ENCODE results near the gene APOO.

Gene APOO

GRCh38 chrX:23805389-23805788 is 102.3 kb downstream of the APOO start:
- TF ChIP-seq ZFX (IDR thresholded peaks at IDR 0.05; ENCODE audit: borderline replicate concordance) (no peak), CTCF (IDR thresholded peaks at IDR 0.05) (no peak)
- H3K27ac ChIP-seq = no peak overlapping the region

GRCh38 chrX:23804578-23804977 is 103.2 kb downstream of the APOO start:
- no peak for TF ChIP-seq ZFX (IDR thresholded peaks at IDR 0.05; ENCODE audit: borderline replicate concordance)
- no peak for TF ChIP-seq CTCF (IDR thresholded peaks at IDR 0.05)
- H3K27ac ChIP-seq = no peak overlapping the region

- H3K27ac ChIP-seq = no peak overlapping the region
- TF ChIP-seq CTCF (IDR thresholded peaks at IDR 0.05) (no peak), ZFX (IDR thresholded peaks at IDR 0.05; ENCODE audit: borderline replicate concordance) (no peak)
Measured at GRCh38 chrX:23803931-23804381, 103.8 kb downstream of the APOO start.

GRCh38 chrX:23802431-23802830 is 105.3 kb downstream of the APOO start:
- no peak for TF ChIP-seq ZFX (IDR thresholded peaks at IDR 0.05; ENCODE audit: borderline replicate concordance)
- TF ChIP-seq CTCF (IDR thresholded peaks at IDR 0.05) = no peak
- H3K27ac ChIP-seq = no peak overlapping the region

- TF ChIP-seq CTCF (IDR thresholded peaks at IDR 0.05) = no peak
- no peak for TF ChIP-seq ZFX (IDR thresholded peaks at IDR 0.05; ENCODE audit: borderline replicate concordance)
Measured at GRCh38 chrX:23799469-23800065, 108.2 kb downstream of the APOO start.

GRCh38 chrX:23797371-23798128 is 110.2 kb downstream of the APOO start:
- TF ChIP-seq CTCF (IDR thresholded peaks at IDR 0.05) = no peak
- TF ChIP-seq ZFX (IDR thresholded peaks at IDR 0.05; ENCODE audit: borderline replicate concordance) = no peak
- peak overlapping the region; percentile 34 for H3K27ac ChIP-seq

More at GRCh38 chrX:23799469-23800065, 108.2 kb downstream of the APOO start:
- H3K27ac ChIP-seq = no peak overlapping the region

GRCh38 chrX:23795221-23795620 is 112.5 kb downstream of the APOO start:
- TF ChIP-seq CTCF (IDR thresholded peaks at IDR 0.05) = no peak
- H3K27ac ChIP-seq = no peak overlapping the region
